ENCODE measurements around the gene KCNMB2.
A peak's percentile ranks its signal among the peaks of the same experiment; 100 is the strongest.

KCNMB2 gene

DNA sequence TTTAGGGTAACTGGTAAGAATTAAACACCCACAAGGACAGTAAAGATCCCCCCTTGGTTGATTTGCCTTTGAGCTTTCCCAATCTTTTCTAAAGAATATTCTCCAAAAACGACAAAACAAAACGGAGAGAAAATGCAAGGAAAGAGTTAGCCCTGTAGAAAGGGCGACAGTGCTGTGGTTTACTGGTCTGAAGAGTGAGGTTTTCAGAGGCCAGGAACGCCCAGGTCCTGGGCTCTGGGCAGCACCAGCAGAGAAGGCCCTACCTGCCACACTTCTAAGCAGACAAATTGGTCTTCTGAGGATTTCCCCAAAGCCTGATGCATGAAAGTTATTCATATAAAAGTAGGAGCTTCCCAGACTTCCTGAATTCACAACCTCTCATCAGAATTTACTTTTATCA, 119.3 kb downstream of the KCNMB2 start:
- DNase-seq (ENCODE audit: low read depth) = no peak

DNA sequence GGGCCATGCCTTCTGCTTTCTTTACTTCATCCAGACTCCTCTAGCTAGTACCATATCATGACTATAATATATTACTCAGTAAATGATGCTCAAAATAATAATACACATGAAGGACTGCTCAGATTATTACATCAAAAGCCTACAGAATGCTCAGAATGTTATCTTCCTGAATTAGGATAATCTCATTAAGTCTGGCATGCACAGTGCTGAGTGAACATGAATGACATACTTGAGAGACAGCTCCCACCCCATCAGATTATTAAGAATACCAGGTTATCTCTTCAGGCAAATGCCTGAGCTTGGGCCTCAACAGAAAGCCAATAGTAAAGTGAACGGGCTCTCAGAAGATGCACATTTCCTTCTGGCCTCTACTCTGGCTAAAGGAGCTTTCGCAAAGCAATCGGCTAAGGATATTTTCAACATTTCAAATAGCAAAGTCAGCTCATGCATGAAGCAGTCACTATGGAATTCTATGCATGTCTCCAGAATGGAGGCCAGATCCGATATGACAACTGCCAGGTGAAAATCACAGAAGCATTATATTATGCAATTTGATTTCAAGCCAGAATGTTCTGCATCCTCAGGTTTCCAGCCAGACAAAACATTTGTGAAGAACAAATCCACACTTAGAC, 122.6 kb downstream of the KCNMB2 start:
- no peak for DNase-seq (ENCODE audit: low read depth)

DNA sequence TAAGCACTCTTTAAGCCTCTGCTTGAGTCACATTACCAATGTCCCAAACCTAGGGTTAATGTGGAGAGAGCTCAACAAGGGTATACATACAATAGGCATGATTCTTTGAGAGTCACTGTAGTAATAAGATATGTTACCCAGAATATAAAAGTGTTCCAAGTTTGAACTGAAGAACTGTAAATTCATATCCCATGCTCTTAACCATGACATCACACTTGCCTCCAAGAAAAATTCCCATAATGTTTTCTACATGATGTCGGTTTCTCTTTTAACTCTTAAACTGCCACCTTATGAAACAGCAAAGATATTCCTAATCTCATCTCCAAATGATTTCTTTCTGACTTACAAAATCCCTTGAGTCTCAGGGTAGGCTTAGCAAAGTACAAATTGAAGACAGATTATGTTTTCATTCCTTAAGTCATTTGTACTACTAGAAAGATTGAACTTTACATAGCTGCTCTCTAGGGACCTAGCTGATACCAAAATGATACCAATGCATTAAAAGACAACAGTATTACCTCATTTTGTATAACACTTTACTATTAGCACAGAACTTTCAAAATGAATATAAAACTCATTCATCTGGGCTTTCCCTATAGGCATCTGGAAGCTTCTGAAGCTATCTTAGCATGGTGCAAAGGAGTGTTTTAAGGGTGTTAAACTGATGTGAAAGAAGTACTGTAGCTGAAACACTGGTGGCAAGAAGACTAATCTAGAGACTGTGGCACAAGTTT, 127.1 kb downstream of the KCNMB2 start:
- no peak for DNase-seq (ENCODE audit: low read depth)

DNA sequence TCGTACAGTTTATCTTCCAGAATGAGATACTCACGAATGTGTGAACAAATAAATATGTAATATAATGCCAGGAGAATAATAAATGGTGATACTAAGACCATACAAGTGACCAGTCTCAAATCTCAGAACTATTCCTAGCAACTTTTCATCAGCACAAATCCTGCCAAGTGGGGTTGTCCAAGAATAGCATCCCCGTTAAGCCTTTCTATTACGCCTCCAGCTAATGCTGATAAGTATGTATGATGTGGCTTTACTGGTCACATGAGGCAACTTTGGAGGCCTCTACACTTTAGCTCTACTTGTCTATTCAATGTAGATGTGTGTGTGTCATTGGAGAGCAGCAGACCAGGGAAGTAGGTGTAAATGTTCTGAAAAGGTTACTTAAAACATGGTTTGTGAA, 129.5 kb downstream of the KCNMB2 start:
- no peak for DNase-seq (ENCODE audit: low read depth)

DNA sequence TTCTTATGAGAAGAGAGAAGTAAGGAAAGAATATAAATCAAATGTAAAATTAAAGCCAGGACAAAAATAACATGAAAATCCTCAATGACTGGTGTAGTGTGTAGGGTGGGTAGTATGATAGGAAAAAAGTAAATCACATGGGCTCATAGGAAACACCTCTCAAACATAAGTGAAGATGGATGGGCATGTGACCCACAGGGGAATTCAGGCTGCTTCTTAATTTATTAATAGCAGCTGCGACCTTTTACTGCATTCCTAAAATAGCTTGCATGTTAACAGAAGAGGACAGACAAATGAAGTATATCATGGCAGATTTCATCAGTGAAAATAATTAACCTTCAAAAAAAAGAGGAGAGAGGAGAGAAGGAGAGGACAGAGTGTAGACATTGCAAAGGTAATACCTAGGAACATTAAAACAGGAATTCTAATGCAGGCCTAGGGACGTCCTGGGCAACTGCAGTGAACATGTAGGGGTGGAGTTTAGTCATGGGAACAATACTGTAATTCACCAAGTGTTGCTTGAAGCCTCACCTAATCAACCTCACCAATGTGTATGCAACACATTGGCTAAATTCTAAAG, 132.9 kb downstream of the KCNMB2 start:
- DNase-seq (ENCODE audit: low read depth) = no peak

DNA sequence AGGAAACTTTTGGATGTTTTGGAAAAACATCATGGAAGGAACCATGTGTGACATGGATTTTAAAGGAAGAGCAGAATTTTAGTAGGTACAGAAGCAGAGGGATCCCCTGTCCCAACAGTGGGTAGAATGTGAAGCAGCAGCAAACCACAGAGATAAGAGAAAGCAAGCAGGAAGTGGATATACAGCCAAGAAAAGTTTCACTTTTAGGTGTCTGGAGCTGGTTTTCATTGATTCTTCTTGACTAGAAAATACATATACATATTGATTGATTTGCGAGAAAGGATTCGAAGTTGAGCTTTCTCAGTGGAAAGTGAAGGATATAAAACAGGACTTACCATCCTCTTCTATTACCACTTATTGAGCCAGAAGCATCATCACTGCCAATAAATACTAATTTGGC, 133.5 kb downstream of the KCNMB2 start:
- no peak for DNase-seq (ENCODE audit: low read depth)

DNA sequence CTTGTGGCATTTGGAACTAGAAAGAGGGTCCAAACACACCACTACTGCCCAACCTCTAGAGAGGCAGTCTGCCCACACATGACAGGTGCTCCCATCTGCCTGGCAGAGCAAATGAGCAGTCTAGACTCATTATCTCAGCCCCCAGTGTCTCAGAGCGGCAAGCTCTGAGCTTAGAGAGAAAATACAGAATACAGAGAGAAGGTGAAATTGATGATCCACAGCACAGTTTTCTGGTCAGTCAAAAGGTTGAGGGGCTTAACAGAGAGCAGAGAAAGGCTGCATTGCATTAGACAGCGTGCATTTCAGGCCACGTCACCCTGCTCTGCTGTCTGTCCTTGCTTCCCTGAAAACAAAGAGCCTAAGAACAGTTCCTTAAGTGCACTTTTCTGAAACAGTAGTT, 135.1 kb downstream of the KCNMB2 start:
- DNase-seq (ENCODE audit: low read depth) = no peak

DNA sequence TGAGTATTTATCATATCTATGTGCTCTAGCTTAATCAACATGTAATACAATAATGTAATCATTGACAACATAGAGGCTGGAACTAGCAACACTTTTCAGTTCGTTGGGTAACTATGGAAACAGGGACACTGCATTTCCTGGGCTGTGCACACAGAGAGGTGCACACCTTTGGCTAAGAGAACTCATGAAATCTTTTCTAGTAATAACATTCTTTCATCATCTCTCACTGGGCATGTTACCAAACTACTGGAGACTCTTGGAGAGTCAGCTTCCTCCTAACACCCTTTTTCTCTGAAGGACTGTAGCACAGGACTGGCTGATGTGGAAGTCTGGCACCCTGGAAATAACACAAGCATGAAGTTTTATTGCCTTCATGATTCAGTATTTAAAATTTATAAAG, 135.6 kb downstream of the KCNMB2 start:
- DNase-seq (ENCODE audit: low read depth) = no peak

DNA sequence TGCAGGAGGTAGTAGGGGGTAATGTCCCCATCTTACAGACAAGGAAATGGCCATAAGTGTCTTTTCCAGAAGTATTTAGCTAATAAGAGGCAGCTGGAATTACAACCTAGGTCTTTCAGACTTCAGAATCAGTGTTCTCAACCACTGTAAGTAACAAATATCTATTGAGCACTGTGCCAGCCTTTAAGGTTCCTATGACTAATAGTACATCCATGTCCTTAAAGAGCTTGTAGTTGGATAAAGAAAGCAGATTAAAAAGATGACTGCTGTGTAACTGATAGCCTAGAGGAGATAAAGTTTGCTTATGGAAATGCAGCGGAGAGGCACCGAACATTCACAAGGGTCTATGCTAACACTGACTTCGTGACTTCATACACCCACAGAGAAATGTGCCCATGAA, 136.0 kb downstream of the KCNMB2 start:
- DNase-seq (ENCODE audit: low read depth) = no peak

DNA sequence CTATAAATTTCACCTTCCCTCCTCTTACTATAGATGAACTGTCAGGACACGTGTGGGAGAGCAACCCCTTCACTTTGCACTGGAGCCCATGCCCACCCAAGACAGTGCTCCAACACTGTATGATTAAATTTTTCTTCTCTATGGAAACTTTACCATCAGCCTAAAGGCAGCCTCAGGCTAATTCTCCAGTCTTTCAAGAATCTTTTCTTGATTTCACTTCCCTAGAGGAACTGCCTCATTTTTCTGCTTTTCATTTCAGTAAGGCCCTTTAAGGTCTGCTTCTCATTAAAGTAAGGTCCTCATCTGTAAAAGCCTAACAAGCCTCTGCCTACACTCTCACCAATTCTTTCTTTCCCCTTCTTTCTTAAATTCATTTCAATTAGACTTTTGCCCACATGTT, 137.3 kb downstream of the KCNMB2 start:
- DNase-seq (ENCODE audit: low read depth) = no peak

DNA sequence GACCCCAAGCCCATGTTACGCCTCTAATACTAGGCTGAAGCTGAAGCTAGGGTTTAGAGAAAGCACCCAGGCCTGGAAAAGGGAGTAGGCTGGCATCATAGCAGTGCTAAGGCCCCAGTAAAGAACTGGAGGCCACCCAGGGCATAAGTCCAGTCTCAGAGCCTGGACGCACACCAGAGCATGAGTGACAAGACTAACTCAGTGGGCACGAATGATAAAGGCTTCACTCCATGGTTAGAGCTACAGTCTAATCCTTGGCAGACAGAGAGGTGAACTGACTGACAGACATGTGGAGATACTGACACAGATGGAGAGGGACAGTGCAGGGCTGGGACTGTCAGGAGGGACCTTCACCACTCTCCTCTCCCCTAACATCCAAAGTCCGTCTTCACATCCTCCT, 139.8 kb downstream of the KCNMB2 start:
- DNase-seq (ENCODE audit: low read depth) = no peak

DNA sequence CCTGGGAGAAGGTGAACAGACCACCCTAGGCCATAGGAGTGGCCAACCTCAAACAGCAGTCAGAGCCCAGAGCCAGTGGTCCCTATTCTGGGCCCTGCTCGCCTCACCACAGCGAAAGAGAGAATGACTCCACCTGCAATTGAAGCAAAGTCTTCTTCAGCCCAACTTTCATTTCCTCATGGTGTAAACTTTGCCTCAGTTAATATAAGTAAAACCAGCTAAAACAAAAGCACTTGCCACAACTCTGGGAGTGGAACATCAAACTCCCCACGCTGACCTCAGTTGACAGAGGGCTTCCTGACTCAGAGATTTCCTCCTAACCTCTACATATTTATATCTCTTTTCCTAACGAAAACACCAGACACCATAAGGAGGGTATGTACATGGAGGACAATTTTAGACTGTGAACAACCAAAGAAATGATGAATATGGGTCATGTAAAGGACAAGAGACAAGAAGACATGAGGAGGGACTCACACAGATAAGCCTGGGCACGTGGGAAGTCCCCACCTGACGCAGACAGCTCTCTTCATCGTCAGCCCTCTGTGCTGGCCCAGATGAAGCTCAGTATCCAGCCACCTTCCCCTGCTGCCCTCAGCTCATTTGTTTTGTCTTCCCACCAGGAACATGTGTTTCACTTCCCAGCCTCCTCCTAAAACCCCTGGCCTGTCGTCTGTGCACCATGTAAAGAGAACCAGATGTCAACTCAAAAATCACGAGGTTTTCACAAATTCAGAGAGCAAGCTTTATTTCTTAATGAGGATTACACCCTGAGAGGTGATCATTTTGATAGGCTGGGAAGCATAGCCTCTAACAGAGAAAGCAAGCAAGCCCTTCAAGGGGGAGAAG, 140.9 kb downstream of the KCNMB2 start:
- no peak for DNase-seq (ENCODE audit: low read depth)

DNA sequence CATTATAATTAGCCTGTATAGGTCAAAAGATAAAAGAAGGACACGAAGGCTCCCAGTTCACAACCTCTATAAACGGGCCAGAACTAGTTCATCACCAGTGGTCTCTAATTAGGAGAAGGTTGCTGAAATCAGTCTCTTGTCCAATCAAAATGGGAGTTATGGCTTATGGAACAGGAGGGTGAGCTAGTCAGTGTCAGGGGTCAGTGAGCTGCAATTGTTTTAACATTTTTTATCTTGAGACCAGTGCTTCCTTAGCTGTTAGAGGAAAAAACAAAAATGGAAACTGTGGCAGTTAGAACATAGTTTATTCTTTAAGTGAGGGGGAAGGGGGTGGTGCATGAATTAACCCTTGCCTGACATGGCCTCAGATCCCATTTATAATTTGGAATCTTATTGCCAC, 141.7 kb downstream of the KCNMB2 start:
- DNase-seq (ENCODE audit: low read depth) = no peak

DNA sequence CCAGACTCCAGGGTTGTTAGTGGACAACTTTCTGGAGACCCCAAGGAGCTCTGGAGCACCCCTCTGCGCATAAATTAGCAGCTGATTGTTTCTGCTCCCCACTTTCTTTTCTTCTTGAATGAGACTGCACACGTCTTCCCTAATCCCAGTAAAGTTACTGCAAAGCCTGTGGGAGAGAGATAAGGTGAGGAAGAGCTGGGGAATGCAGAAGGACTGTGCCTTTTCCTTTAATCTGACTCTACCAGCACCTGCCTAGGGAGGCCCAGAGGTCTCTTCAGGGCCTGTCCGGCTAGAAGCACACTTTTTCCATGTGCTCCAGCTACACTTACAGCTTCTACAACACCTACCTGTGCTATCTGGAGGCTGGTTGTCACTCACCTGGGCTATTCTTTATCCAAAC, 143.8 kb downstream of the KCNMB2 start:
- DNase-seq (ENCODE audit: low read depth) = no peak

DNA sequence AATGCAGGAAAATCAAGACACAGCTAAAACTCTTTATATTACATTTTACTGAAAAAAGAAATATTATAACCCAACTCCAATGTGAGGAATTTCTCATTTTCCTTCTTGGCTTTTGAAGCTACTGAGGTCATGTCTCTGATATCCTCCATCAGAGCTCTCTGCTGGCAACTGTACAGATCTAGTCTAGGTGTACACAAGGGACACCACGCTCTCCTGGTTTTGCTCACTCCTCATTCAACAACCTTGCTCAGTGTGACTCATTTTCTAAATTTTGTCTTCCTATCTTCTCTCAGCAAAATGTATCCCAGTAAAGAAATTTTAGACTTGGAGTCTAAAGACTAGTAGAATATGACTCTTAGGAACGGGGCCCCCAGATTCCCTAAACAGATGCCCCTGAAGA, 144.3 kb downstream of the KCNMB2 start:
- no peak for DNase-seq (ENCODE audit: low read depth)

DNA sequence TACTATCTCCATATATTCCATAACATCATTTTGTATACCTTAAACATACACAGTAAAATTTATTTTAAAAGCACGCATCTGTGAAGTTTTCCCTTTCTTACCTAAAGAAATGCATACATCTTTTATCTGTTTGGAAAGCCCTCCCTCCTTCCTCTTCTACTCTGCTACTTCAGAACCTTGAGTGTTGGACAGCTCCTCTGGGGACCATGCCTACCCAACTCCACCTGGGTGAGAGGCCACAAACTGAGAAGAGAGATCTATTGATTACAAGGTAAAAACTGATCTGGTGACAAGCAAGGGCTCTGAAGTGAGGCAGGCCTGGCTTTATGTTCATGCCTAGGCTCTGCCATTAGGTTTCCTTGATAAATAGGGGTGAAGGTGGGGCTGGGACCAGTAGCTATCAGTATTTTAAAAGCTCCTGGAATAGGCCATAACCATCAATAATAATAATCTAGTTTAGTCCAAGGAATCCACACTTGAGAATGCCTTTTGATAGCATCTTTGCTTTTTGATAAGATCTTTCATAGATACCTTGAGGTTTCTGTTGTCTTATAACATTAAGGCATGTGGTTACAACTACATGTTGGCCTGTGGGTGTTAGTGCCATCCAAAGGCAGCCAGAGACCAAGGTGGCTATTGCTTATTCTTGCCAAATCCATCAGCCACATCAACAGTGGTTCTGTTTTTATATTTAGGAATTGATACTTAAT, 148.8 kb downstream of the KCNMB2 start:
- no peak for DNase-seq (ENCODE audit: low read depth)

DNA sequence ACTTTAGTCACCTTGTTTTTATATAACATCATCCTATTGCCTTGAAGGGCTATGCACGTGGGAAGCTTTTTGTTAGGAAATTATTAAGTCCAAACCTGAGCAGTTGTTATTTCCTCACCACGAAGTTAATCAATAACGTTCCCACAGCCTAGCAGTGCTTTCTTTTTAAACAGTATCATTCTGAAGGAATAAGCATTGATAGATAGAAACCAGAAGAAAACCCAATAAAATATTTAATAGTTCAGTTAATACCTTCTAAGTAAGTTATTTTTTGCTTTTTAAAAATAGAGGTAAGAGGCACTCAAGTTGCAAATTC, 149.3 kb downstream of the KCNMB2 start:
- no peak for DNase-seq (ENCODE audit: low read depth)

DNA sequence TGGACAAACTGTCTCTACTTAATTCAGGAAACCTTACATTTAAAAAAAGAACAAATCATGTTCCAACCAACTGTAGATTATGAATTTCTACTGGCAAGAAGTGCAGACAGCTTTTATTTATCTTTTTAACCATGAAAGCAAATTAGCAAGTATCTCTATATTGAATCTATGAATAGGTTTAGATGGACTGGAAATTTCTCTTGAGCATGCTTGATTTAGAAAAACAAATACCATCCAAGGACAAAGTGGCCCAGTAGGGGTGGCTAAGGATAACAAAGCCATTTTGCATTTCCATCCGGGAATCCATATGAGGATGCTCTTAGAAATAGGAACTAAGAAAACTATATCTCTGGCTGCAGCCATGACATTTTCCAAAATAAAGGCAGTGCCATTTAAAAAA, 150.6 kb downstream of the KCNMB2 start:
- DNase-seq (ENCODE audit: low read depth) = no peak

DNA sequence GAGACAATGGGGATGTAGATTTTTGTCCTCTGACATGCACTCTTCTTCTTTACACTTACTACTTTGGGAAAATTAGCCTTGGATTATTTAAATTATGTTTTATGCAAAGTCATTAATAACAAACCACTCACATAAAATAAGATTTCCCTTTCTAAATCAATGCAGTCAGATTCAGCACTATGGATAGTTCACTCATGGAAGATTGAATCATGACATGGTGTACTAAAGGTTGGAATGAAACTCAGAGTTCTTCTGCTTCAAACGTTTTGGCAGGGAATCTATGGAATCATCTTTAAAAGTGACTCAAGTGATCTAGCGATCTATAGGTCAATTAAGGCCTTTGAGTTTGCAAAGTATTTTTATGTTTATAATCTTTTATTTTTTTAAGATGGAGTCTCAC, 154.3 kb downstream of the KCNMB2 start:
- no peak for DNase-seq (ENCODE audit: low read depth)

DNA sequence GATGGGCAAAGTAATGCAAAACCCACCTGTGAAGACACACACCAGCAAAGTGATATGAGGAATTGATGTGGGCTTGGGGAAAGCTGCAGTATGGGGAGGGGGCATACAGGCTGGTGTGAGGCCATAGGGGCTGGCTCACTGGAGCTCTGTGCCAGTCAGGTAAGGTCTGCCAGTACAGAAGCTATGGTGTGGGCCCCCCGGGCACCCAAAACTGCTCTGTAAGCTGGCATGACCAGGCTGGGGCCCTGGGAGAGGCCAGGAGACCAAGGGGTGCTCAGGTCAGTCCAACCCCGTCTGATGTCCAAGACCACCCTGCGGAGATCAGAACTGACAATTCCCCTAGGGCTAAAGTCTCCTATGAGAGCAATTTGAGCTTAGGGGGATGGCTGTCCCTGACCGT, 163.1 kb downstream of the KCNMB2 start:
- DNase-seq (ENCODE audit: low read depth) = no peak

DNA sequence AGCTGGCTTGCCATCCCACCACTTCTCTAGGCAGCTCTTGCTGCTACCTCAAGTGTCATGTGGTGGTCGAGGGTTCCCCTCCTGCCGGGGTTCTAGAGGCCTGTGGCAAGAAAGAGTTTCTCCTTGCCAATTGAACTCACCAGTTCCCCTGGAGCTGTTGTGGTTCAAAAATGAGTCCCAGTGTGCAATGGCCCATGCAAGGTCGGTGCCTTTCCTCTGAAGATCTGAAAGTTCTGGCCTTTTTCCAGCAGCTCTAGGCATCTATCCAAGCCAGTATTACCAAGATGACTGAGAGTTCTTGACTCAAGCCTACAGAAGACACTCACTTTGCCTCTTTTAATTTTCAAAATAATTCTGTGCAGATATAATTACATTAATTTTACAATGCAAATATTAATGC, 163.6 kb downstream of the KCNMB2 start:
- DNase-seq (ENCODE audit: low read depth) = no peak

DNA sequence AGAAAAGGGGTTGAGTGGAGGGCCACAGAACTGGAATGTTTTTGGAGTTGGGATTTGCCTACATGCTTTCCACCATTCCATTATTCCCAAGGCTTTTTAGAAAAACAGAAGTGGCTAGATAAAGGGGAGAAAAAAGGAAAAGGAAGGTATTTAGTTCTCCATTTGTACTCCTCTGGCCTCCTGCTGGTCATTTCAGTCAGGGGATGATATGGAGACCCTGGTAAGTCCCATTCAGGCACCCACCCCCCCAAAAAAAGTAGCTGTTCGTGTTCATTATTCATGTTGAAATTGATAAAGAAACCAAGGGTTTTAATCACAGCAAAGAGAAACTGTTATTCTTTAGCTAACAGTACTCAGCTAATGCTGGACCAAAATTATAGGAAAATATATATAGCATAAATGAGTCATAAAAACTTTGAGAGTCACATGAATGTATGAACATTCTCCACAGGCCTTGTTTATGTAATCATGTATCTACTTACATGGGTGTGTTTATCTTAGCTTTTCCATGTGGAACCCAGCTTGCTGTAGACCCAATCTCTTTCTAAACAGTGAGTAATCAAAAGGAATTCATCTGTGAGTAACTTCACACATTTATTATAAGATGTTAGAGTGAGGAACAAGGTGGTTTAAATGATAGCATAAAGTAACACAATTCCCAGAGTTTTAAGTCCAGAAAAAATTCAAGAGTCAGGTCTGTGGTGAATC, 167.2 kb downstream of the KCNMB2 start:
- peak; percentile 43 for DNase-seq (ENCODE audit: low read depth)
